Colonic mucosa (tissue), 4 donors: ENCODE measurements around the gene PAEP. TPM values are rescaled to one million over a fixed set of nuclear protein-coding genes. Genes with fewer than 3 reads are reported as not detected.

Experiments
- DNase-seq: peaks from one replicate; pipeline ENCODE4 v3.0.0-alpha.2; 2020
- H3K27ac ChIP-seq: fragments of 200-600 bp; one replicate; pipeline ENCODE4 v1.8.0; 2021
- H3K27me3 ChIP-seq: fragments of 200-600 bp; one replicate; pipeline ENCODE4 v1.8.0; 2021
- H3K36me3 ChIP-seq: fragments of 200-600 bp; one replicate; pipeline ENCODE4 v1.8.0; 2021
- H3K4me1 ChIP-seq: fragments of 200-600 bp; one replicate; pipeline ENCODE4 v1.8.0; 2021; ENCODE audit warnings: mild to moderate bottlenecking
- H3K4me3 ChIP-seq: fragments of 200-600 bp; one replicate; pipeline ENCODE4 v1.8.0; 2021
- H3K9ac ChIP-seq, 2 donors: one replicate each; pipeline ENCODE4 v1.7.0; 2013; ENCODE audit warnings: control low read depth in 2 of 2, low read depth in 2 of 2, low read length in 2 of 2
- H3K9me3 ChIP-seq: fragments of 200-600 bp; one replicate; pipeline ENCODE4 v1.8.0; 2021
- intact Hi-C: fragments of 100-400 bp; cut with DNase I; formaldehyde crosslinking; loops from one replicate; pipeline ENCODE4 v1.14.1; 2022
- total RNA-seq, 2 donors: library from RNA; stranded (reverse); fragmentation: NEBNext Ultra II Directional in 1 of 2; extraction: Animal tissue kit (Norgen Biotek cat#: 25700) in 1 of 2; gene quantifications; one replicate each; pipeline ENCODE4 v1.2.1, GENCODE V29; 2021
- TF ChIP-seq, protein P1 (sequence below): fragments of 200-600 bp; IDR thresholded peaks from one replicate; pipeline ENCODE4 v1.8.0; 2022; ENCODE audit warnings: antibody characterized with exemption, mild to moderate bottlenecking
- donor health status: healthy.
- donor health status: DM: no; HTN: no; CAD: no.
- donor health status: DM: no; HTN: no; CAD: no.

PAEP gene
- total RNA-seq, 2 donors from 2014 or later: not detected

- H3K9me3 ChIP-seq: no peaks in the 10 kb centered on the region
- DNase-seq: peak; percentile 12
- H3K27ac ChIP-seq: no peak overlapping the region
- H3K9ac ChIP-seq: no peak overlapping the region
- H3K27me3 ChIP-seq: no peaks in the 10 kb centered on the region
- H3K4me1 ChIP-seq: no peaks in the 10 kb centered on the region
- no peaks in the 10 kb centered on the region for H3K36me3 ChIP-seq
- TF ChIP-seq, protein P1, sequence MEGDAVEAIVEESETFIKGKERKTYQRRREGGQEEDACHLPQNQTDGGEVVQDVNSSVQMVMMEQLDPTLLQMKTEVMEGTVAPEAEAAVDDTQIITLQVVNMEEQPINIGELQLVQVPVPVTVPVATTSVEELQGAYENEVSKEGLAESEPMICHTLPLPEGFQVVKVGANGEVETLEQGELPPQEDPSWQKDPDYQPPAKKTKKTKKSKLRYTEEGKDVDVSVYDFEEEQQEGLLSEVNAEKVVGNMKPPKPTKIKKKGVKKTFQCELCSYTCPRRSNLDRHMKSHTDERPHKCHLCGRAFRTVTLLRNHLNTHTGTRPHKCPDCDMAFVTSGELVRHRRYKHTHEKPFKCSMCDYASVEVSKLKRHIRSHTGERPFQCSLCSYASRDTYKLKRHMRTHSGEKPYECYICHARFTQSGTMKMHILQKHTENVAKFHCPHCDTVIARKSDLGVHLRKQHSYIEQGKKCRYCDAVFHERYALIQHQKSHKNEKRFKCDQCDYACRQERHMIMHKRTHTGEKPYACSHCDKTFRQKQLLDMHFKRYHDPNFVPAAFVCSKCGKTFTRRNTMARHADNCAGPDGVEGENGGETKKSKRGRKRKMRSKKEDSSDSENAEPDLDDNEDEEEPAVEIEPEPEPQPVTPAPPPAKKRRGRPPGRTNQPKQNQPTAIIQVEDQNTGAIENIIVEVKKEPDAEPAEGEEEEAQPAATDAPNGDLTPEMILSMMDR: no peak
- no peak overlapping the region for H3K4me3 ChIP-seq
- intact Hi-C loops: no loop called here
Observed at GRCh38 chr9:135605238-135605781, 43.8 kb downstream of the PAEP start.

- no peaks in the 10 kb centered on the region for H3K36me3 ChIP-seq
- no peaks in the 10 kb centered on the region for H3K4me1 ChIP-seq
- no peaks in the 10 kb centered on the region for H3K27me3 ChIP-seq
- peak; percentile 4 for DNase-seq
- TF ChIP-seq, protein P1: no peak
- no peaks in the 10 kb centered on the region for H3K9me3 ChIP-seq
- intact Hi-C loops: no loop called here
- H3K27ac ChIP-seq: no peak overlapping the region
- no peak overlapping the region for H3K9ac ChIP-seq
- no peak overlapping the region for H3K4me3 ChIP-seq
Observed at GRCh38 chr9:135606885-135607259, 45.3 kb downstream of the PAEP start.

DNA sequence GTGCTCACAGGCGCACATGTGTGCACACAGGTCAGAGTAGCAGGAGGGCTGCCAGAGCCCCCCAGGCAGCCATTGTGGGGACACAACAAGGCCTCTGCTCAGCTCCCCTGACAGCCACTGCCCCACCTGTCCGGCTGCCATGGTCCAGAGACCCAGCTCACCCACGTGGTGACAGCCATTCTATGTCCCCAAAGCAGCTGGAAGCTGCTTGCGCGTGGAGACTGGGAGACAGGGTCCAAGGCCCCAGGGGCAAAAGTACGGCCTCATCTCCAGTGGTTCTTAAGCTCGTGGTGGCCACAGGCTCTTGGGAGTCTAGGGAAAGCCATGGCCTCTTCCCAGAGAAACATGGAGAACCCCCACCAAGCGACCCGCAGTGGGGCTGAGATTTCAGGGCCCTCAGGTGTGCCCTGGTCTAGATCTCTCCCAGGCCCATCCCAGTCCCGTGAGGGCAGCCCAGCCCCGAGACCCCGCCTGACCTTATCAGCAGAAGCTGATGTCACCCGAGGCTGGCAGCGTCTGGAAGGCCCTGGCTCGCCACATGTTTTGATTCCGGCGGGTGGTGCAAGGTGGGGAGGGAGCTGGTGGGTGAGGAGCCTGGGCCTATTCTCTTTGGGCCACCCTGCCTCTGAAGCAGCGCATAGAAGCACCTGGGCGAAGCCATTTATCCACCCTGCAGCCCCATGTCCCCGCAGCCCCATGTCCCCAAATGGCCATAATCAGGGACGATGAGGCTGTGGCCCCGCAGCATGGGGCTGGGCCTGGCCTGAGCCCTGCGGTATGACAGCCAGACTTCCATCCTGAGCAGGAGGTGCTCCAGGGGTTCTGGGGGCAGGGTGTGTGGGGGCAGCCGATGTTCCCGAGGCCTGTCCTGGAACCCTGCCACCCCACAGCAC, 46.1 kb downstream of the PAEP start:
- peak; percentile 7 for DNase-seq
- Histone ChIP-seq H3K9me3 (no peaks in the 10 kb centered on the region), H3K4me1 (no peaks in the 10 kb centered on the region), H3K36me3 (no peaks in the 10 kb centered on the region), H3K9ac (no peak overlapping the region), H3K27ac (no peak overlapping the region), H3K27me3 (no peaks in the 10 kb centered on the region), H3K4me3 (no peak overlapping the region)
- TF ChIP-seq, protein P1: no peak
- intact Hi-C loops: no loop called here

DNA sequence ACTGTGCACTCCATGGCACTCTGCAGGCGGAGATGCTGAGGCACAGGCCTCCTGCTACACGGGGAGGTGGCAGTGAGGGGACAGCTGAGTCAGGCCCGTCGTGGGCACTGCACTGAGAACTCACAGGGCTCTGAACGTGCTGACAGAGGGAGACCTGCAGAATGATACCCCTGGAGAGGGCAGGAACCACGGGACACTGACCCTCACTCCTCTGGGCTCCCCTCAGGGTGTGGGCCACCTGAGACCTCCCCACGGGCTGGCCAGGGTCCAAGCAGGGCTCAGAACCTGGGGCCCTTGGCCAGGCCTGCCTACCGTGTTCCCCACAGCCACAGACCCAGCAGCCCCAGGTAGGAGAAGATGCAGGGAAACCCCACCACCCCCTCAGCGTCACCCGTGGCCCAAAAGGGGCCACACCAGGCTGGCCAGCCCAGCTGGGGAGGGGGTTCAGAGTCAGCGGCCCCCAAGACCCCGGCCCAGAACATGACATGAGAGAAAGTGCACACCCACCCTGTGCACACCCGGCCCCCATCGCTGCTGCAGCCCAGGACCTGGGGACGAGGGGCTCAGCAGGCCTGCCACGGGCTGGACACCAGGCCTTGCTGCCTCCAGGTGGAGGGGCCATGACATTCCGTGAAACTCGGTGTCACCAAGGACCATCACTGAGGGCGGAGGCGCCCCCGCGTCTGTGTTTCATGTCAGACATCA, 46.9 kb downstream of the PAEP start:
- TF ChIP-seq, protein P1: no peak
- H3K4me3 ChIP-seq: no peak overlapping the region
- no peaks in the 10 kb centered on the region for H3K4me1 ChIP-seq
- intact Hi-C loops: no loop called here
- H3K27ac ChIP-seq: no peak overlapping the region
- no peaks in the 10 kb centered on the region for H3K27me3 ChIP-seq
- DNase-seq: peak; percentile 3
- H3K9me3 ChIP-seq: no peaks in the 10 kb centered on the region
- H3K36me3 ChIP-seq: no peaks in the 10 kb centered on the region
- no peak overlapping the region for H3K9ac ChIP-seq

DNA sequence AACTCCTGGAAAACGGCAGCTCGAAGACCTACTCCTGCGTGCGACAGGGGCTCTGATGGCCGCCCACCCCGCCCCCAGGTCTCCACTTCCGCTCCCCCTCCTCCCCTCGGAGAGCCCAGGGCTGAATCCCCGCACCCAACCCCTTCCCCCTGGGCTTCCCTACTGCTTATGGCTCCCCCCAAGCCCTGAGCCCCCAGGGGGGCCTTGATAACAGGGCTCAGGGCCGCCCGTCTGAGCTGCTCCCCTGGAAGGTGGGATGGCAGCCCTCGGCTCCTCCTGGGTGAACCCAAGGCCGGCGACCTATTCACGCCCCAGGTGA, 47.4 kb downstream of the PAEP start:
- TF ChIP-seq, protein P1: no peak
- no peak overlapping the region for H3K27ac ChIP-seq
- no peak overlapping the region for H3K4me3 ChIP-seq
- no peak for DNase-seq
- H3K9me3 ChIP-seq: no peaks in the 10 kb centered on the region
- no peaks in the 10 kb centered on the region for H3K27me3 ChIP-seq
- no peak overlapping the region for H3K9ac ChIP-seq
- H3K36me3 ChIP-seq: no peaks in the 10 kb centered on the region
- no peaks in the 10 kb centered on the region for H3K4me1 ChIP-seq
- intact Hi-C loops: no loop called here
